PFSK-1 (cell line): ENCODE measurements around the gene NOL4L.

Experiments
- FOXP2 ChIP-seq: optimal IDR thresholded peaks from 2 replicates; pipeline ENCODE3; 2011; ENCODE audit warnings: borderline replicate concordance, control low read depth, inconsistent platforms; ENCODE audit not compliant: insufficient read depth; ENCODE audit errors: extremely low read length, extremely low read depth
- POLR2AphosphoS5 ChIP-seq: IDR thresholded peaks from 2 replicates; pipeline ENCODE4 v1.6.1; 2012; ENCODE audit warnings: low read depth, mild to moderate bottlenecking, control low read depth, low read length, moderate library complexity
- REST ChIP-seq, 2 experiments: IDR thresholded peaks; 2 replicates each; pipeline versions ENCODE4 v1.6.1 to v1.8.0; 2011 to 2012; ENCODE audit warnings: low read depth in 2 of 2, low read length in 2 of 2, control low read depth in 1 of 2, inconsistent platforms in 1 of 2, mild to moderate bottlenecking in 1 of 2, moderate library complexity in 1 of 2; ENCODE audit not compliant: insufficient read depth in 1 of 2
- SIN3A ChIP-seq: IDR thresholded peaks from 2 replicates; pipeline ENCODE4 v1.6.1; 2012; ENCODE audit warnings: mild to moderate bottlenecking, low read length, moderate library complexity, borderline replicate concordance; ENCODE audit not compliant: insufficient read depth
- TAF1 ChIP-seq: IDR thresholded peaks from 2 replicates; pipeline ENCODE4 v1.6.1; 2012; ENCODE audit warnings: low read length, control low read depth, borderline replicate concordance; ENCODE audit not compliant: insufficient read depth

Gene NOL4L

GRCh38 chr20:32600681-32601237 is 15.6 kb upstream of the NOL4L start:
- TF ChIP-seq TAF1 (no peak), FOXP2 (no peak), REST (IDR thresholded peaks at IDR 0.05; ENCODE audit: insufficient read depth in 1 of 2, low read depth in 2 of 2, low read length in 2 of 2) (no peak), POLR2AphosphoS5 (no peak), SIN3A (no peak)

- no peak for TF ChIP-seq SIN3A
- TF ChIP-seq POLR2AphosphoS5, result no peak
- no peak for TF ChIP-seq REST (IDR thresholded peaks at IDR 0.05; ENCODE audit: insufficient read depth in 1 of 2, low read depth in 2 of 2, low read length in 2 of 2)
- no peak for TF ChIP-seq TAF1
- no peak for TF ChIP-seq FOXP2
Measured at GRCh38 chr20:32599783-32600340, 14.7 kb upstream of the NOL4L start.

- TF ChIP-seq REST (IDR thresholded peaks at IDR 0.05; ENCODE audit: insufficient read depth in 1 of 2, low read depth in 2 of 2, low read length in 2 of 2), result no peak
- TF ChIP-seq TAF1, result no peak
- TF ChIP-seq FOXP2, result no peak
- TF ChIP-seq POLR2AphosphoS5, result no peak
- TF ChIP-seq SIN3A, result no peak
Measured at GRCh38 chr20:32598606-32599005, 13.5 kb upstream of the NOL4L start.

- no peak for TF ChIP-seq POLR2AphosphoS5
- TF ChIP-seq SIN3A, result no peak
- TF ChIP-seq TAF1, result no peak
- no peak for TF ChIP-seq FOXP2
- no peak for TF ChIP-seq REST (IDR thresholded peaks at IDR 0.05; ENCODE audit: insufficient read depth in 1 of 2, low read depth in 2 of 2, low read length in 2 of 2)
Measured at GRCh38 chr20:32597714-32598113, 12.6 kb upstream of the NOL4L start.
